Right lobe of liver (tissue), 6 donors: ENCODE data around the gene SMCP. TPM values are rescaled to one million over a fixed set of nuclear protein-coding genes. Genes with fewer than 3 reads are reported as not detected.

Experiments used
- ATAC-seq, 4 donors: fragments of 200-7000 bp; cut with Tn5 transposase; one replicate each; pipeline ENCODE4 v1.9.1; 2020; ENCODE audit warnings: mild to moderate bottlenecking in 4 of 4, moderate library complexity in 4 of 4
- DNase-seq, 3 donors: peaks; one replicate each; pipeline ENCODE4 v3.0.0-alpha.2; 2020
- H3K27ac ChIP-seq, 3 donors: fragments of 200-600 bp; one replicate each; pipeline ENCODE4 v1.8.0; 2022
- H3K27me3 ChIP-seq, 2 donors: fragments of 200-600 bp; one replicate each; pipeline ENCODE4 v1.8.0; 2022
- H3K36me3 ChIP-seq, 4 donors: fragments of 200-600 bp; sonication (generic) in 1 of 4; one replicate each; pipeline versions ENCODE4 v1.5.1 to v1.8.0; 2017 to 2022; ENCODE audit warnings: control low read depth in 1 of 4
- H3K4me1 ChIP-seq, 4 donors: fragments of 200-600 bp; sonication (generic) in 1 of 4; one replicate each; pipeline versions ENCODE4 v1.5.1 to v1.8.0; 2017 to 2022; ENCODE audit warnings: control low read depth in 1 of 4
- H3K4me3 ChIP-seq, 3 donors: fragments of 200-600 bp; one replicate each; pipeline ENCODE4 v1.8.0; 2022
- H3K9me3 ChIP-seq, 4 donors: fragments of 200-600 bp; sonication (generic) in 1 of 4; one replicate each; pipeline versions ENCODE4 v1.5.1 to v1.8.0; 2017 to 2022; ENCODE audit warnings: control low read depth in 1 of 4
- CTCF ChIP-seq, 4 donors: fragments of 200-600 bp in 3 of 4; fragments of 450-650 bp in 1 of 4; IDR thresholded peaks; one replicate each; pipeline versions ENCODE4 v1.5.1 to v1.8.0; 2016 to 2022; ENCODE audit warnings: antibody characterized with exemption in 4 of 4, mild to moderate bottlenecking in 2 of 4
- POLR2A ChIP-seq: fragments of 450-650 bp; IDR thresholded peaks from one replicate; pipeline ENCODE4 v1.6.1; 2017; ENCODE audit warnings: antibody characterized with exemption, mild to moderate bottlenecking
- WGBS: methylation state at CpG from one replicate; pipeline ENCODE4 v1.1.6; 2018; ENCODE audit warnings: low coverage, low lambda C conversion rate; ENCODE audit not compliant: insufficient coverage; ENCODE audit errors: missing lambda C conversion rate; 5-methylcytosine and 5-hydroxymethylcytosine counted together
- intact Hi-C, 2 donors: fragments of 100-400 bp; cut with DNase I; formaldehyde crosslinking; loops; one replicate each; pipeline versions ENCODE4 v1.11.2 to v1.14.1; 2022
- long read RNA-seq: library from polyadenylated mRNA; unstranded; transcript quantifications from one replicate; pipeline ENCODE4 v2.0.0, GENCODE V29; 2019
- total RNA-seq, 6 experiments: library from RNA; depleted of rRNA in 2 of 6; stranded (reverse); fragments of >200 nt in 2 of 6; fragmentation: NEBNext Ultra II Directional in 3 of 6; extraction: Animal tissue kit (Norgen Biotek cat#: 25700) in 3 of 6; gene quantifications; one replicate each; pipeline versions ENCODE4 v1.1.0 to v1.2.4, GENCODE V29; 2016 to 2023
- donor health status: DM: no; HTN: yes; CAD: no.
- donor health status: DM: no; HTN: no; CAD: no.
- donor health status: DM: no; HTN: no; CAD: no.
- donor health status: DM: no; HTN: yes; CAD: no.
- donor health status: DM: no; HTN: yes; CAD: no.

The SMCP gene
- total RNA-seq = not detected
- long read RNA-seq = 0 reads

GRCh38 chr1:152878042-152878441 is at the start of gene SMCP:
SMCP (plus strand) TSS chr1:152878322; CDS start chr1:152884423, 6,101 bp downstream.
- Histone ChIP-seq H3K36me3 (no peaks in the 10 kb centered on the region), H3K9me3 (no peaks in the 10 kb centered on the region), H3K4me1 (peaks cover 0 to 34% (median 14%) of the 10 kb centered on the region in 4 donors), H3K4me3 (no peak within 1 kb of the TSS), H3K27me3 (no peaks in the 10 kb centered on the region), H3K27ac (peak within 1 kb of the TSS in 1 of 3 donors; percentile 56)
- 8% methylated on average over 1 of the region's 1 CpG for WGBS
- intact Hi-C loops = no loop called here
- ATAC-seq (no peak), DNase-seq (no peak)
- no peak for TF ChIP-seq POLR2A
- TF ChIP-seq CTCF (IDR thresholded peaks at IDR 0.05) = no peak

GRCh38 chr1:152836870-152837269 is 41.3 kb upstream of the SMCP start:
- Histone ChIP-seq H3K27ac (no peak overlapping the region), H3K4me3 (no peak overlapping the region), H3K9me3 (no peaks in the 10 kb centered on the region), H3K36me3 (no peaks in the 10 kb centered on the region), H3K27me3 (no peaks in the 10 kb centered on the region), H3K4me1 (no peaks in the 10 kb centered on the region)
- TF ChIP-seq CTCF (IDR thresholded peaks at IDR 0.05) (no peak), POLR2A (no peak)
- DNase-seq = no peak
- 8% methylated on average over 2 of the region's 2 CpGs for WGBS
- ATAC-seq = no peak
- intact Hi-C loops = no loop called here

GRCh38 chr1:152842556-152842955 is 35.6 kb upstream of the SMCP start, which contains the start of gene LCE6A:
LCE6A (plus strand) TSS chr1:152842856; CDS start chr1:152843521, 665 bp downstream.
- H3K4me1 ChIP-seq = no peaks in the 10 kb centered on the region

GRCh38 chr1:152855661-152856060 is 22.5 kb upstream of the SMCP start:
- WGBS = 0% methylated on average over 2 of the region's 2 CpGs
- intact Hi-C loops = no loop called here
- H3K4me3 ChIP-seq = no peak overlapping the region
- DNase-seq (no peak), ATAC-seq (no peak)
- no peaks in the 10 kb centered on the region for H3K27me3 ChIP-seq
- no peaks in the 10 kb centered on the region for H3K36me3 ChIP-seq
- no peaks in the 10 kb centered on the region for H3K4me1 ChIP-seq
- TF ChIP-seq CTCF (IDR thresholded peaks at IDR 0.05) (no peak), POLR2A (no peak)
- H3K9me3 ChIP-seq = no peaks in the 10 kb centered on the region
- no peak overlapping the region for H3K27ac ChIP-seq

More at GRCh38 chr1:152842556-152842955, 35.6 kb upstream of the SMCP start, which contains the start of gene LCE6A:
- no peaks in the 10 kb centered on the region for H3K9me3 ChIP-seq
- peak in 1 of 4 donors; percentile 50 for ATAC-seq
- DNase-seq = no peak
- no peaks in the 10 kb centered on the region for H3K27me3 ChIP-seq
- no peaks in the 10 kb centered on the region for H3K36me3 ChIP-seq
- no peak within 1 kb of the TSS for H3K27ac ChIP-seq
- TF ChIP-seq POLR2A = no peak
- no peak for TF ChIP-seq CTCF (IDR thresholded peaks at IDR 0.05)
- no peak within 1 kb of the TSS for H3K4me3 ChIP-seq
- intact Hi-C loops = no loop called here
- WGBS = 60% methylated on average over 1 of the region's 3 CpGs

- H3K36me3 ChIP-seq = no peaks in the 10 kb centered on the region
- TF ChIP-seq POLR2A (no peak), CTCF (IDR thresholded peaks at IDR 0.05) (no peak)
Measured at GRCh38 chr1:152858062-152858461, 20.1 kb upstream of the SMCP start.

More at GRCh38 chr1:152858062-152858461, 20.1 kb upstream of the SMCP start:
- WGBS = 70% methylated on average over 1 of the region's 1 CpG
- Histone ChIP-seq H3K4me1 (no peaks in the 10 kb centered on the region), H3K4me3 (no peak overlapping the region), H3K27ac (no peak overlapping the region), H3K27me3 (no peaks in the 10 kb centered on the region), H3K9me3 (no peaks in the 10 kb centered on the region)
- DNase-seq = no peak
- intact Hi-C loops = no loop called here
- no peak for ATAC-seq
